K562 (cell line): ENCODE results near the gene C1orf198.

Experiments used
- HBP1 ChIP-seq: fragments of 450-650 bp; formaldehyde crosslinking; IDR thresholded peaks from 2 replicates; pipeline ENCODE4 v1.4.0; 2022; ENCODE audit warnings: missing genetic modification characterization
- KDM5B ChIP-seq: fragments of 200-600 bp; sonication (generic); IDR thresholded peaks from 2 replicates; pipeline ENCODE4 v1.6.1; 2012; ENCODE audit warnings: low read depth, mild to moderate bottlenecking, moderate library complexity, low read length, control low read depth, inconsistent platforms; ENCODE audit not compliant: insufficient replicate concordance
- PATZ1 ChIP-seq: fragments of 250-450 bp; sonication (Bioruptor Pico); IDR thresholded peaks from 2 replicates; pipeline ENCODE4 v1.5.0; 2020; ENCODE audit warnings: mild to moderate bottlenecking, borderline replicate concordance
- SIRT6 ChIP-seq: IDR thresholded peaks from one replicate; pipeline ENCODE4 v1.6.1; 2012; ENCODE audit warnings: low read depth, mild to moderate bottlenecking, control low read depth, inconsistent platforms, low read length, moderate library complexity
- STAT6 ChIP-seq: sonication (generic); formaldehyde crosslinking; IDR thresholded peaks from 2 replicates; pipeline ENCODE4 v1.8.1; 2023; ENCODE audit warnings: mild to moderate bottlenecking, missing genetic modification reagents
- U2AF2 ChIP-seq: fragments of 200-400 bp; formaldehyde crosslinking; optimal IDR thresholded peaks from 2 replicates; pipeline ENCODE3; 2017; ENCODE audit warnings: low read depth, mild to moderate bottlenecking, low read length
- ZFP36 ChIP-seq: fragments of 150-350 bp; IDR thresholded peaks from 2 replicates; pipeline ENCODE4 v1.6.1; 2018; ENCODE audit warnings: low read length, low read depth; ENCODE audit not compliant: partially characterized antibody

GRCh38 chr1:230831771-230832170, 36.5 kb downstream of the C1orf198 start:
- no peak for TF ChIP-seq HBP1 (CRISPR knock-in tag)
- no peak for TF ChIP-seq U2AF2
- TF ChIP-seq KDM5B = no peak
- TF ChIP-seq STAT6 (CRISPR knock-in tag) = no peak
- no peak for TF ChIP-seq ZFP36
- TF ChIP-seq SIRT6 = no peak
- no peak for TF ChIP-seq PATZ1 (CRISPR knock-in tag)
